Right ventricle myocardium inferior (tissue), 1 donor: Measurements from ENCODE around the gene ZNF559. TPM values are rescaled to one million over a fixed set of nuclear protein-coding genes. Genes with fewer than 3 reads are reported as not detected.
A peak's percentile ranks its signal among the peaks of the same experiment; 100 is the strongest.
"Not testable (repeated sequence)": the region's sequence is repeated elsewhere in the genome, so short reads cannot be mapped to it uniquely, and the experiment has no call there.

Experiments
- ATAC-seq: fragments of 200-7000 bp; cut with Tn5 transposase; one replicate; pipeline ENCODE4 v1.9.1; 2020; ENCODE audit warnings: mild to moderate bottlenecking, moderate library complexity
- DNase-seq: peaks from one replicate; pipeline ENCODE4 v3.0.0; 2021; ENCODE audit errors: missing footprints
- intact Hi-C: fragments of 100-400 bp; cut with DNase I; formaldehyde crosslinking; loops from one replicate; pipeline ENCODE4 v1.11.0; 2022
- long read RNA-seq: library from polyadenylated mRNA; unstranded; transcript quantifications from one replicate; pipeline ENCODE4 v2.0.0, GENCODE V29; 2021
- total RNA-seq: library from RNA; stranded (reverse); fragmentation: NEBNext Ultra II Directional; extraction: Animal tissue kit (Norgen Biotek cat#: 25700); gene quantifications from one replicate; pipeline ENCODE4 v1.2.1, GENCODE V29; 2021
- donor health status: DM: no; HTN: yes; CAD: no; lungs with severe emphysema.

ZNF559 gene
- 16.6 TPM for total RNA-seq
- long read RNA-seq, partial matches to known transcripts, result 1 of 7 reads
- long read RNA-seq, other reads (novel, unspliced or antisense), result 3 of 7 reads

- intact Hi-C loops, result loop anchor here (2.0 to 10.0 kb wide), 3 partner anchors 13 to 492 kb away; partner anchors contain the start of genes MBD3L1, ZNF426 and ZNF558
Measured at GRCh38 chr19:9323919-9324583, at the start of gene ZNF559. TSS of gene ZNF559 (plus strand) at chr19:9324179. CDS start at chr19:9338550, 14,371 bp downstream.

DNA sequence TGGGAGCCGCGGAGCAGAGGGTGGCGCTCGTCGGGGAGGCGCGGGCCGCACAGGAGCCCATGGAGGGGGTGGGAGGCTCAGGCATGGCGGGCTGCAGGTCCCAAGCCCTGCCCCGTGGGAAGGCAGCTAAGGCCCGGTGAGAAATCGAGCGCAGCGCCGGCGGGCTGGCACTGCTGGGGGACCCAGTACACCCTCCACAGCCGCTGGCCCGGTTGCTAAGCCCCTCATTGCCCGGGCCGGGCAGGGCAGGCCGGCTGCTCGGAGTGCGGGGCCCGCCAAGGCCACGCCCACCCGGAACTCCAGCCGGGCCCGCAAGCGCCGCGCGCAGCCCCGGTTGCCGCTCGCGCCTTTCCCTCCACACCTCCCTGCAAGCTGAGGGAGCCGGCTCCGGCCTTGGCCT lies 40.5 kb upstream of the ZNF559 start:
- DNase-seq, intact Hi-C loops, ATAC-seq: not testable (repeated sequence)

More at GRCh38 chr19:9323919-9324583, at the start of gene ZNF559:
- peak; percentile 96 for ATAC-seq
- DNase-seq, result peak; percentile 95

GRCh38 chr19:9289231-9289884 lies 34.6 kb upstream of the ZNF559 start:
- no peak for DNase-seq
- intact Hi-C loops, result no loop called here
- ATAC-seq, result no peak

- intact Hi-C loops, result no loop called here
- no peak for ATAC-seq
- DNase-seq, result no peak
Measured at GRCh38 chr19:9295411-9295849, 28.5 kb upstream of the ZNF559 start.

- intact Hi-C loops, result no loop called here
- ATAC-seq, result no peak
- no peak for DNase-seq
Measured at GRCh38 chr19:9296336-9296735, 27.6 kb upstream of the ZNF559 start.

DNA sequence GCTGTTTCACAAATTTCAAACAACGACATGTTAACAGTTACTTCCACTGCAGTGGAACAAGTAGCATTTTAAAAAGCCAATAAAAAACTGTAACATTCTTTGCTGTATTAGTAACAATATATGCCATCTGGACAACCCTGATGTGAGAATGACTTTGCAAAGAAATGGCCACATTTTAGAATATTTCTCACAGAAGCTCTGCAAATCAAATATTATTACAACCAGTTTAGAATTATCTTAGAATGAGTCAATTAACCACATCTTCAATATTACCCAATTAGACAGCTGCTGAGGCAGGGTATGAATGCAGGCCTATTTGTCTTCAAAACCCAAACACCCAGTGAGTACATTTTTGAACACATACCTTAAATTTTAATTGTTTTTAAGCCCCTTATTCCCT lies 17.5 kb upstream of the ZNF559 start:
- ATAC-seq (no peak), DNase-seq (no peak)
- intact Hi-C loops, result loop anchor here (5.0 kb wide), 1 partner anchor 169 kb away; no protein-coding TSS in a partner anchor

GRCh38 chr19:9308091-9308770 lies 15.7 kb upstream of the ZNF559 start:
- intact Hi-C loops, result loop anchor here (5.0 kb wide), 1 partner anchor 171 kb away; no protein-coding TSS in a partner anchor
- ATAC-seq, result no peak
- DNase-seq, result no peak

DNA sequence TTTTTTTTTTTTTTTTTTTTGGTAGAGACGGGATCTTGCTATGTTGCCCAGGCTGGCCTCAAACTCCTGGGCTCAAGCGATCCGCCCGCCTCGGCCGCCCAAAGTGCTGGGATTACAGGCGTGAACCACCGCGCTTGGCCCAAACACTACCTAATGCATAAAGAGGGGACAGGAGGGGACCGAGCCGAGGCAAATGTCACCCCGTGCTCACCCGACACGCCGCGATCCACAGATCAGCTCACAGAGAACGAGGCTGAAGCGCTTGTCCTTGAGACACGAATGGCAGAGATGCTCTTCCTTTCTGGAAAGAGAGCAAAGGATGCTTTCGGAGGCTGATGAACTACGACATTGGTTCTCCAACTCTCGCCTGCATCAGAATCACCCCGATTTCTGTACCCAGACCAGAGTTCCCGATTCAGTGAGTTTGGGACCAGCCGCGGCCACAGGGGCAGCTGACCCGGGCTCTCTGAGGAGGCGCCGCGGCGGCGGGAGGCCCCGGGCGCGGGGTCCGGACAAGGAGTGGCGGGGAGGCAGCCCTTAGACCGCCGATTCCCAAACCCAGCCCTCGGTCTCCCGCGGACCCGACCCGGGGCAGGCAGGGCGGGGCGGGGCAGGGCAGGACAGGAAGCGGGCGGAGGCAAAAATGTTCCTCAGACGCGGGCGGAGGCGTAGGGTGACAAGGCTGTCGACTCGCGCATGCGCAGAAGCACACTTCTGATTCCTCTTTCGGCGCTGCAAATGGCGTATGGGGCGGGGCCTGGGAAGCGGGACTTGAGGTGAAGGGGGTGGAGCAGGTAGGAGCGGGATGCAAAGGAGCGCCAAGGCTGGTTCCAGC lies 14.6 kb upstream of the ZNF559 start, which contains the start of gene ZNF699:
Gene ZNF699 (minus strand): TSS at position 700 of the 835 bp plus-strand sequence. CDS start 4,719 bp downstream, outside the sequence.
- DNase-seq (peak; percentile 99), ATAC-seq (peak; percentile 98)
- intact Hi-C loops, result loop anchor here (5.0 kb wide), 1 partner anchor 172 kb away; no protein-coding TSS in a partner anchor

- intact Hi-C loops, result loop anchor here (2.0 to 5.0 kb wide), 3 partner anchors 15 to 485 kb away; partner anchors contain the start of gene ZNF559
- DNase-seq (peak; percentile 95), ATAC-seq (peak; percentile 94)
Measured at GRCh38 chr19:9309974-9310446, 14.0 kb upstream of the ZNF559 start.

DNA sequence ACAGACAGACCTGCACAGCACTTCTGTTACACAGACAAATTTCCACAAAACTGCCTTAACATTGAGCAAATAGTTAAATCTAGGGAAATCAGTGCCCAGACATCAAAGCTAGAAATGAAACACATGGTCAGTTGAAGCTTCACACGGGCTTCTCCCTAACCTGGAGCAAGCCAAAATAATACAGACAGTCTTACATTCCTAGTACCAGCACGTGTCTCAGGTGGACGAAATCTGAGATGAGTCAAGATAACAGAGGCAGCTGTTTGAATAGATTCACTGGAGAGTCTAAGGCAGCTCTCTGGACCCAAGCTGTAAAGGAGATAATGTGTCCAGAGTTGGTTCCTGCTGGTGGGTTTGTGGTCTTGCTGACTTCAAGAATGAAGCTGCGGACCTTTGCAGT lies 10.2 kb upstream of the ZNF559 start:
- DNase-seq (no peak), ATAC-seq (no peak)
- intact Hi-C loops, result loop anchor here (2.0 kb wide), 1 partner anchor 121 kb away; the partner anchor contains the start of gene ZNF266

DNA sequence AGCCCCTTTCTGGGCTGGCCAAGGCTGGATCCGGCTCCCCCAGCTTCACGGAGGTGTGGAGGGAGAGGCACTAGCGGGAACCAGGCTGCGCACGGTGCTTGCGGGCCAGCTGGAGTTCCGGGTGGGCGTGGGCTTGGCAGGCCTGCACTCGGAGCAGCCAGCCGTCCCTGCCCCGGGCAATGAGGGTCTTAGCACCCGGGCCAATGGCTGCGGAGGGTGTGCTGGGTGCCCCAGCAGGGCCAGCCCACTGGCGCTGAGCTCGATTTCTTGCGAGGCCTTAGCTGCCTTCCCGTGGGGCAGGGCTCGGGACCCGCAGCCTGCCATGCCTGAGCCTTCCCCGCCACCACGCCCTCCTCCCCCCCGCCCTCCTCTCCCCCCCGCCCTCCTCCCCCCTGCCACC lies 2.6 kb upstream of the ZNF559 start:
- no peak for DNase-seq
- no peak for ATAC-seq
- intact Hi-C loops, result loop anchor here (5.0 to 10.0 kb wide), 2 partner anchors 213 to 489 kb away; partner anchors contain the start of genes MBD3L1, ZNF426 and ZNF558

DNA sequence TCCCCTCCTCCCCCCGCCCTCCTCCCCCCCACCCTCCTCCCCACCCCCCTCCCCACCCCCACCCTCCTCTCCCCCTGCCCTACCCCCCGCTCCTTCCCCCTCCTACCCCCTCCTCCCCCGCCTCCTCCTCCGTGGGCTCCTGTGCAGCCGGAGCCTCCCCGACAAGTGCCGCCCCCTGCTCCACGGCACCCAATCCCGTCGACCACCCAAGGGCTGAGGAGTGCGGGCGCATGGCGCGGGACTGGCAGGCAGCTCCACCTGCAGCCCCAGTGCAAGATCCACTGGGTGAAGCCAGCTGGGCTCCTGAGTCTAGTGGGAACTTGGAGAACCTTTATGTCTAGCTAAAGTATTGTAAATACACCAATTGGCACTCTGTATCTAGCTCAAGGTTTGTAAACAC lies 2.2 kb upstream of the ZNF559 start:
- not testable (repeated sequence) for DNase-seq, ATAC-seq
- intact Hi-C loops, result loop anchor here (5.0 to 10.0 kb wide), 2 partner anchors 213 to 489 kb away; partner anchors contain the start of genes MBD3L1, ZNF426 and ZNF558

DNA sequence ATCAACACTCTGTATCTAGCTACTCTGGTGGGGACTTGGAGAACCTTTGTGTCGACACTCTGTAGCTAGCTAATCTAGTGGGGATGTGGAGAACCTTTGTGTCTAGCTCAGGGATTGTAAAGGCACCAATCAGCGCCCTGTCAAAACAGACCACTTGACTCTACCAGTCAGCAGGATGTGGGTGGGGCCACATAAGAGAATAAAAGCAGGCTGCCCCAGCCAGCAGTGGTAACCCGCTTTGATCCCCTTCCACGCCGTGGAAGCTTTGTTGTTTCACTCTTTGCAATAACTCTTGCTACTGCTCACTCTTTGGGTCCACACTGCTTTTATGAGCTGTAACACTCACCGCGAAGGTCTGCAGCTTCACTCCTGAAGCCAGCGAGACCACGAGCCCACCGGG lies 1.8 kb upstream of the ZNF559 start:
- not testable (repeated sequence) for ATAC-seq, DNase-seq
- intact Hi-C loops, result loop anchor here (5.0 to 10.0 kb wide), 2 partner anchors 213 to 490 kb away; partner anchors contain the start of genes MBD3L1, ZNF426 and ZNF558

GRCh38 chr19:9323557-9323918 lies 441 bp upstream of the ZNF559 start:
- peak; percentile 69 for DNase-seq
- ATAC-seq, result peak; percentile 78
- intact Hi-C loops, result loop anchor here (5.0 to 10.0 kb wide), 2 partner anchors 211 to 491 kb away; partner anchors contain the start of genes MBD3L1, ZNF426 and ZNF558

DNA sequence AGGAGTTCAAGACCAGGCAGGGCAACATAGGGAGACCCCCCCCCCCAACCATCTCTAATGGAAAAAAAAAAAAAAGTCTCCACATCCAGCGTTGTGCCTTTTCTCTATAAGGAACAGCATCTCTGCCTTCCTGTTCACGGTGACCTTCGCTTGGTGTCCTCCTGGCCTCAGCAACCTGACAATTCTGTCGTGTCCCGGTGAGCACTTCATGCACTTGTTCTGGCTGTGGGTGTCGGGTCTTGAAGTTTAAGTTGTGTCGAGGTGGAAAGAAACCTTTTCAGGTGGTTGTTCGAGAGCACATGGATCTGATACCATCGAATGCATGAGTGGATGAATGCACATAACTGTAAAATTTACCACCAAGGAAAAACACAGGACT lies 594 bp downstream of the ZNF559 start:
- ATAC-seq, result no peak
- no peak for DNase-seq
- intact Hi-C loops, result loop anchor here (2.0 to 10.0 kb wide), 3 partner anchors 14 to 492 kb away; partner anchors contain the start of genes MBD3L1, ZNF426 and ZNF558

GRCh38 chr19:9329999-9330398 lies 6.0 kb downstream of the ZNF559 start:
- no peak for DNase-seq
- no peak for ATAC-seq
- intact Hi-C loops, result loop anchor here (10.0 kb wide), 1 partner anchor 205 kb away; the partner anchor contains the start of gene ZNF426

DNA sequence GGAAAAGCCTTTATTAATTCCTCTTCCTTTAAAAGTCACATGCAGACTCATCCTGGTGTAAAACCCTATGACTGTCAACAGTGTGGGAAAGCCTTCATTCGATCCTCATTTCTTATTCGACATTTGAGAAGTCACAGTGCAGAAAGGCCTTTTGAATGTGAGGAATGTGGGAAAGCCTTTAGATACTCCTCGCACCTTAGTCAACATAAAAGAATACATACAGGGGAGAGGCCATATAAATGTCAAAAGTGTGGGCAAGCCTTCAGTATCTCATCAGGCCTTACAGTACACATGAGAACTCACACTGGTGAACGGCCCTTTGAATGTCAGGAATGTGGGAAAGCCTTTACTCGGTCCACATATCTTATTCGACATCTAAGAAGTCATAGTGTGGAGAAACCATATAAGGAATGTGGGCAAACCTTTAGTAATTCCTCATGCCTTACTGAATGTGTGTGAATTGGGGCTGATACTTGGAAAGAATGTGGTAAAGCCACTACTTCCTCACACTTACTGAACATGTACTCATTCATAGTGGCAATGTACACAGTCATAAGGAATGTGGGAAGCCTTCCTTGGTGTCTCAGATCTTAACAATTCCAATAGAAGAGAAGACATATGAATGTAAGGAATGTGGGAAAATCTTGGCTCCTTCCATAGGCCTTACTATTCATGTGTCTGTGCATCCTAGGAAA lies 18.8 kb downstream of the ZNF559 start:
- DNase-seq, result no peak
- intact Hi-C loops, result no loop called here
- no peak for ATAC-seq
